SK-N-MC (cell line): ENCODE data around the gene AS3MT.

Source experiments
- DNase-seq: peaks from one replicate; pipeline ENCODE4 v3.0.0-alpha.2; 2011; ENCODE audit warnings: low read depth, low spot score
- H3K27ac ChIP-seq: fragments of 200-600 bp; sonication (generic); 2 replicates; pipeline ENCODE4 v1.5.1; 2016; ENCODE audit warnings: mixed run types
- H3K36me3 ChIP-seq: fragments of 200-600 bp; sonication (generic); 2 replicates; pipeline ENCODE4 v1.6.1; 2017; ENCODE audit warnings: antibody characterized with exemption, low read length, mixed read lengths; ENCODE audit not compliant: insufficient read depth
- H3K4me3 ChIP-seq: fragments of 200-600 bp; sonication (generic); 2 replicates; pipeline ENCODE4 v1.5.1; 2016
- H3K9ac ChIP-seq: fragments of 200-600 bp; sonication (generic); 2 replicates; pipeline ENCODE4 v1.8.0; 2017; ENCODE audit warnings: mixed run types, mixed read lengths; ENCODE audit not compliant: insufficient read length
- H3K9me3 ChIP-seq: fragments of 200-600 bp; sonication (generic); 2 replicates; pipeline ENCODE4 v1.6.1; 2017; ENCODE audit warnings: low read depth, mild to moderate bottlenecking, antibody characterized with exemption, low read length, moderate library complexity, mixed read lengths
- EZH2 ChIP-seq: fragments of 200-600 bp; sonication (generic); IDR thresholded peaks from one replicate; pipeline ENCODE4 v1.6.1; 2017; ENCODE audit warnings: antibody characterized with exemption
- FOXP2 ChIP-seq: optimal IDR thresholded peaks from 2 replicates; pipeline ENCODE3; 2011; ENCODE audit warnings: mild to moderate bottlenecking, moderate library complexity; ENCODE audit not compliant: insufficient read depth; ENCODE audit errors: extremely low read length, control extremely low read depth
- POLR2AphosphoS5 ChIP-seq: IDR thresholded peaks from 2 replicates; pipeline ENCODE4 v1.6.1; 2012; ENCODE audit warnings: mild to moderate bottlenecking, low read depth, low read length, borderline replicate concordance

The AS3MT gene

GRCh38 chr10:102914781-102915180 lies 45.5 kb downstream of the AS3MT start:
- Histone ChIP-seq H3K9ac (no peak overlapping the region), H3K36me3 (no peaks in the 10 kb centered on the region), H3K4me3 (no peak overlapping the region), H3K9me3 (no peaks in the 10 kb centered on the region), H3K27ac (no peak overlapping the region)
- no peak for DNase-seq
- no peak for TF ChIP-seq FOXP2
- no peak for TF ChIP-seq POLR2AphosphoS5
- no peak for TF ChIP-seq EZH2

- Histone ChIP-seq H3K4me3 (no peak overlapping the region), H3K9ac (no peak overlapping the region)
- DNase-seq: no peak
Observed at GRCh38 chr10:102916173-102916572, 46.9 kb downstream of the AS3MT start.

GRCh38 chr10:102917314-102917961 lies 48.2 kb downstream of the AS3MT start:
- DNase-seq: no peak
- Histone ChIP-seq H3K27ac (no peak overlapping the region), H3K9ac (no peak overlapping the region), H3K36me3 (no peaks in the 10 kb centered on the region), H3K9me3 (no peaks in the 10 kb centered on the region), H3K4me3 (peak overlapping the region; percentile 81)
- TF ChIP-seq EZH2: no peak
- no peak for TF ChIP-seq POLR2AphosphoS5
- no peak for TF ChIP-seq FOXP2

More at GRCh38 chr10:102916173-102916572, 46.9 kb downstream of the AS3MT start:
- Histone ChIP-seq H3K27ac (no peak overlapping the region), H3K9me3 (no peaks in the 10 kb centered on the region), H3K36me3 (no peaks in the 10 kb centered on the region)
- no peak for TF ChIP-seq POLR2AphosphoS5

- Histone ChIP-seq H3K27ac (no peak within 1 kb of the TSS), H3K9ac (peak within 1 kb of the TSS; percentile 68), H3K9me3 (no peaks in the 10 kb centered on the region), H3K4me3 (peak within 1 kb of the TSS; percentile 89), H3K36me3 (no peaks in the 10 kb centered on the region)
- peak; percentile 89 for DNase-seq
- no peak for TF ChIP-seq EZH2
- no peak for TF ChIP-seq POLR2AphosphoS5
- TF ChIP-seq FOXP2: no peak
Observed at GRCh38 chr10:102917962-102918816, 48.9 kb downstream of the AS3MT start, which contains the start of gene CNNM2. CNNM2 (plus strand) TSS chr10:102918294; CDS start chr10:102918481, 187 bp downstream.

DNA sequence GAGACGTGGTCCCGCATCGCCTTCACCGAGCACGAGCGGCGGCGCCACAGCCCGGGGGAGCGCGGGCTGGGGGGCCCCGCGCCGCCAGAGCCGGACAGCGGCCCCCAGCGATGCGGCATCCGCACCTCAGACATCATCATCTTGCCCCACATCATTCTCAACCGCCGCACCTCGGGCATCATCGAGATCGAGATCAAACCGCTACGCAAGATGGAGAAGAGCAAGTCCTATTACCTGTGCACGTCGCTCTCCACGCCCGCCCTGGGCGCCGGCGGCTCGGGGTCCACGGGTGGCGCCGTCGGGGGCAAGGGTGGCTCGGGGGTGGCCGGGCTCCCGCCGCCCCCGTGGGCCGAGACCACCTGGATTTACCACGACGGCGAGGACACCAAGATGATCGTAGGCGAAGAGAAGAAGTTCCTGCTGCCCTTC lies 49.6 kb downstream of the AS3MT start:
- TF ChIP-seq POLR2AphosphoS5: no peak
- TF ChIP-seq EZH2: no peak
- TF ChIP-seq FOXP2: no peak
- Histone ChIP-seq H3K9ac (peak overlapping the region; percentile 68), H3K27ac (no peak overlapping the region), H3K36me3 (no peaks in the 10 kb centered on the region), H3K4me3 (peak overlapping the region; percentile 89), H3K9me3 (no peaks in the 10 kb centered on the region)
- no peak for DNase-seq

GRCh38 chr10:102919246-102919959 lies 50.1 kb downstream of the AS3MT start:
- H3K9me3 ChIP-seq: no peaks in the 10 kb centered on the region
- peak overlapping the region; percentile 89 for H3K4me3 ChIP-seq
- TF ChIP-seq POLR2AphosphoS5 (no peak), FOXP2 (no peak), EZH2 (no peak)
- no peak for DNase-seq
- H3K27ac ChIP-seq: no peak overlapping the region
- H3K36me3 ChIP-seq: no peaks in the 10 kb centered on the region
- H3K9ac ChIP-seq: no peak overlapping the region

DNA sequence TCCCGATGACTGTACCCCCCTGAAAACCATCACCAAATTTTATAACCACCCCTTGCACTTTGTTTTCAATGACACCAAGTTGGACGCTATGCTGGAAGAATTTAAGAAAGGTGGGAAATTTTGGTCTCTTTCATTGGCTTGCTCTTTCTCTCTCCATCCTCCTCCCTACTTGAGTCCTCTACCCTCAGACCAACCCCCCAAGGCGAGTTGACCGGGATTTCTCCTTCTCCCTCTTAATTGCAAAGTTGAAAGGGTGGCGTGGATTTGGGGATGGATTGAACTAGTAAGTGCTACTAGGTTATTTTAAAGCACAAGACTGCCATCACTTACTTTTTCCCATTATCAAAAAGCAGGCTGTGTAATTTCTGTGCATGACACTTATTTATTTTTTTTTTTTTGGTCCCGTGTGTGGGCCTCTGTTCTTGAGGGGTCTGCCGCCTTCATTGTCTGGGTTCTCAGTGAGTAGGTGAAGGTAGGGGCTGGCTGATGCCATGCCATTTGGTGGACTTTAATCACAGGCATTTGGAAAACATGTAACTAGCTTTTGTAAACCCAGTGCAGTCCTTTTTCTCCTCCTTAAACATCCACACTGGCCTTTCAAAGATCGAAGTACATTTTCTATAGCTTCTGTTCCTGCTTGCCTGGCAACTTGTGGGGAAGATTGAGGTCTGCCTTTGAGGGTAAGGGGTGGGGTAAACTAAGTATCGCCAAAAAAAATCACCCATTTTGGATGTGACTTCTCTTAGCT lies 50.9 kb downstream of the AS3MT start:
- TF ChIP-seq FOXP2: no peak
- TF ChIP-seq EZH2: no peak
- TF ChIP-seq POLR2AphosphoS5: no peak
- Histone ChIP-seq H3K9ac (no peak overlapping the region), H3K27ac (no peak overlapping the region), H3K4me3 (no peak overlapping the region), H3K36me3 (no peaks in the 10 kb centered on the region), H3K9me3 (no peaks in the 10 kb centered on the region)
- no peak for DNase-seq

- H3K4me3 ChIP-seq: no peak overlapping the region
- no peaks in the 10 kb centered on the region for H3K36me3 ChIP-seq
- no peaks in the 10 kb centered on the region for H3K9me3 ChIP-seq
- H3K27ac ChIP-seq: no peak overlapping the region
- no peak for DNase-seq
- H3K9ac ChIP-seq: no peak overlapping the region
- no peak for TF ChIP-seq EZH2
- no peak for TF ChIP-seq POLR2AphosphoS5
- no peak for TF ChIP-seq FOXP2
Observed at GRCh38 chr10:102923601-102924000, 54.3 kb downstream of the AS3MT start.
